ENCODE results near the gene PRSS57. TPM values are rescaled to one million over a fixed set of nuclear protein-coding genes. Genes with fewer than 3 reads are reported as not detected.
A peak's percentile ranks its signal among the peaks of the same experiment; 100 is the strongest.

PRSS57 gene
- total RNA-seq, 1 experiment from 2014 or later, result not detected

- in situ Hi-C loops (cut with HindIII; ENCODE audit: low pct_unique_long_range_greater_than_20kb, low sequenced_read_pairs), result no loop called here
- ChIA-PET CTCF (interaction anchor here (0.6 kb wide), 2 partner anchors 70 to 290 kb away, joined by 3 to 4 read pairs; no protein-coding TSS in a partner anchor), POLR2A (no interaction called here)
- intact Hi-C loops (cut with micrococcal nuclease; ENCODE audit: unreplicated experiment), result no loop called here
- H3K4me1 ChIP-seq (ENCODE audit: control insufficient read depth, insufficient read depth, low read length), result peaks cover 22% of the 10 kb centered on the region
- BruUV-seq (replicated peaks), result no TSS peak
- no peaks in the 10 kb centered on the region for H3K27me3 ChIP-seq (ENCODE audit: control insufficient read depth, insufficient read depth, low read length)
- H3K4me3 ChIP-seq (ENCODE audit: low read depth in 2 of 2, low read length in 2 of 2), result peak overlapping the region; percentile 47 to 65
- ATAC-seq (peak; percentile 32), DNase-seq (ENCODE audit: low read depth, low spot score) (no peak)
- H3K36me3 ChIP-seq (ENCODE audit: control insufficient read depth, insufficient read depth, low read length), result no peaks in the 10 kb centered on the region
- no peaks in the 10 kb centered on the region for H3K9me3 ChIP-seq (ENCODE audit: control insufficient read depth, insufficient read depth, low read depth, low read length)
- TF ChIP-seq SIN3A (IDR thresholded peaks at IDR 0.05; ENCODE audit: borderline replicate concordance, insufficient read depth, low read depth, low read length) (peak; percentile 44; the same call in 1 of the 2 replicates), CTCF (IDR thresholded peaks at IDR 0.05) (no peak)
- peak overlapping the region; percentile 54; the same call in 1 of the 2 replicates for H3K27ac ChIP-seq (ENCODE audit: low read length)
Observed at GRCh38 chr19:679418-680286, 15.6 kb downstream of the PRSS57 start.

- no TSS peak for BruUV-seq (replicated peaks)
- in situ Hi-C loops (cut with HindIII; ENCODE audit: low pct_unique_long_range_greater_than_20kb, low sequenced_read_pairs), result no loop called here
- Histone ChIP-seq H3K36me3 (ENCODE audit: control insufficient read depth, insufficient read depth, low read length) (no peaks in the 10 kb centered on the region), H3K27me3 (ENCODE audit: control insufficient read depth, insufficient read depth, low read length) (no peaks in the 10 kb centered on the region), H3K27ac (ENCODE audit: low read length) (peak overlapping the region; percentile 54; the same call in 1 of the 2 replicates), H3K9me3 (ENCODE audit: control insufficient read depth, insufficient read depth, low read depth, low read length) (no peaks in the 10 kb centered on the region), H3K4me1 (ENCODE audit: control insufficient read depth, insufficient read depth, low read length) (peaks cover 22% of the 10 kb centered on the region), H3K4me3 (ENCODE audit: low read depth in 2 of 2, low read length in 2 of 2) (peak overlapping the region; percentile 47 to 65)
- ATAC-seq, result no peak
- ChIA-PET CTCF (no interaction called here), POLR2A (no interaction called here)
- intact Hi-C loops (cut with micrococcal nuclease; ENCODE audit: unreplicated experiment), result no loop called here
- TF ChIP-seq SIN3A (IDR thresholded peaks at IDR 0.05; ENCODE audit: borderline replicate concordance, insufficient read depth, low read depth, low read length) (no peak), POLR2AphosphoS5 (IDR thresholded peaks at IDR 0.05; ENCODE audit: low read depth, low read length) (no peak), CTCF (IDR thresholded peaks at IDR 0.05) (no peak), REST (IDR thresholded peaks at IDR 0.05; ENCODE audit: insufficient read depth in 1 of 2, low read depth in 2 of 2, low read length in 1 of 2) (no peak), TCF7L2 (IDR thresholded peaks at IDR 0.05; ENCODE audit: low read depth, low read length) (no peak)
- DNase-seq (ENCODE audit: low read depth, low spot score), result no peak
Observed at GRCh38 chr19:678791-679388, 16.4 kb downstream of the PRSS57 start.

All from Panc1 (cell line).